ENCODE data around the gene TRPM5.
A peak's percentile ranks its signal among the peaks of the same experiment; 100 is the strongest.

Gene TRPM5

DNA sequence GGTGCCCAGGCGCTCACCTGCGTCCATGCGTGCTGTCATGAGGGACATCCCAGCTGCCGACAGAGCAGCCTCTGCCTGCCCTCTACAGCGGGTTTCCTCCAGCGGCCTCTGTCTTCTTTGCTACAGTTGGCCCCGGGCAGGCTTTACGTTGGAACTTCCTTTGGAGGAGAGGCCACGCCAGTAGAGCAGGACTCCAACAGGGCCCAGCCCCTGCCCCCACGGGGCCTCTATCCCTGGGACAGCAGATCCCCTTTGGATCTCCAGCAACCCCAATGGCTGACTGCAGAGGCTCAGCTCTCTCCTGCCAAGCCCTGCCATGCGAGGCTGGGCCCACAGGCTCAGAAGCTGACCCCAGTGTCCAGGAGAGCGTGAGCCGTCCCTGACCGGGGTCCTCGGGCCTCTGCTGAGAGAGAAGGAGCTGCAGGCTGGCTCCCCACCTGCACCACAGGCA lies 12.1 kb downstream of the TRPM5 start:
- Mint-ChIP-seq H3K9me3 (no peaks in the 10 kb centered on the region), H3K27me3 (no peaks in the 10 kb centered on the region), H3K4me3 (no peak overlapping the region), H3K27ac (no peak overlapping the region), H3K4me1 (no peaks in the 10 kb centered on the region), H3K36me3 (no peaks in the 10 kb centered on the region)
- DNase-seq (ENCODE audit: low spot score in 2 of 2), result no peak
- ATAC-seq (ENCODE audit: low read depth), result no peak

GRCh38 chr11:2431395-2431794 lies 12.9 kb downstream of the TRPM5 start:
- no peaks in the 10 kb centered on the region for H3K4me1 Mint-ChIP-seq
- no peak for DNase-seq (ENCODE audit: low spot score in 2 of 2)
- no peak for ATAC-seq (ENCODE audit: low read depth)
- no peak overlapping the region for H3K4me3 Mint-ChIP-seq
- H3K9me3 Mint-ChIP-seq, result no peaks in the 10 kb centered on the region
- H3K36me3 Mint-ChIP-seq, result no peaks in the 10 kb centered on the region
- no peak overlapping the region for H3K27ac Mint-ChIP-seq
- no peaks in the 10 kb centered on the region for H3K27me3 Mint-ChIP-seq

DNA sequence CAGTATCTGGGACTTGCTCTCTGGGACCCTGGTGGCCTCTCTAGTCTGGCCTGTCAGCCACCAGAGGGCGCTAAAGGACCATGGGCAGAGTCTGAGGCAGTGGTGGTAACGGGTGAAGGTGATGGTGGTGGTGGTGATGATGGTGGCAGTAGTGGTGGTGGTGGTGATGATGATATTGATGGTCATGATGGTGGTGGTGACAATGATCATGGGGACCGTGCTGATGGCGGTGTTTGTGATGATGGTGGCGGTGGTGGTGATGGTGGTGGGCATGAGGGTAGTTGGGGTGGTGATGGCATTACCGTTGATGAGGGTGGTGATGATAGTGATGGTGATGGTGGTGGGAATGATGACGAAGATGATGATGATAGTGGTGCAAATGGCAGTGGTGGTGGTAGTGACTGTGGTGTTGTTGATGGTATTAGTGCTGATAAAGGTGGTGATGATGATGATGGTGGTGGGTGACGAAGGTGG lies 16.0 kb downstream of the TRPM5 start:
- Mint-ChIP-seq H3K4me1 (no peaks in the 10 kb centered on the region), H3K36me3 (no peaks in the 10 kb centered on the region), H3K9me3 (no peaks in the 10 kb centered on the region), H3K27me3 (no peaks in the 10 kb centered on the region), H3K4me3 (no peak overlapping the region), H3K27ac (no peak overlapping the region)
- peak; percentile 87 to 89 for DNase-seq (ENCODE audit: low spot score in 2 of 2)
- peak; percentile 98 for ATAC-seq (ENCODE audit: low read depth)

DNA sequence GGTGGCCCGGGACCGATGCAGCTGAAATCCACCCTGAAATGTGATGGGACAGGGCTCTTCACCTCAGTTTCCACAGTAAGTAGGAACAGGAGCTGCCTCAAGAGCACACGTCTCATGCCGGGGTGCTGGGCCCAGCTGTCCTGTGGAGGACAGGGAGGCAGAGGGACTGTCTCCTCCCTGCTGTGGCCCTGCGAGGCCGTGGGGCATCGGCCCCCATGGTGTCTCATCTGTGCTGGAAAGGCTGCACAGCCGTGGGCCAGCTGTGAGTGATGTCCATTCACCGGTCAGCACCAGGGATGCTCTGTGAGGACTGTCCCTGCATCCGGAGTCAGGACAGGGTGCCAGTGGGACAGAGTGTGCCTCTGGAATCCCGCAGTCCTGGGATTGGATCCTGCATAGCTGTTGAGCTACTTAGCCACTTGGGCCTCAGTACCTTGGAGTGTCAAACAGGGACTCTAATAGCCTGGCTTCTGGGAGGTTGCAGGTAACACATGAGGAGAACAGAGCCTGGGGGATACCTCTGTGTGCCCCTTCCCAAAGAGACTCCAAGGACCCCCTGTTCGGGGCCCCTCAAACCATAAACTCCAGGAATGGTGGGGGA lies 16.5 kb downstream of the TRPM5 start:
- Mint-ChIP-seq H3K36me3 (no peaks in the 10 kb centered on the region), H3K9me3 (no peaks in the 10 kb centered on the region), H3K4me3 (no peak overlapping the region), H3K27ac (no peak overlapping the region), H3K27me3 (peaks cover 3% of the 10 kb centered on the region), H3K4me1 (no peaks in the 10 kb centered on the region)
- DNase-seq (ENCODE audit: low spot score in 2 of 2) (no peak), ATAC-seq (ENCODE audit: low read depth) (peak; percentile 9)

- Mint-ChIP-seq H3K36me3 (no peaks in the 10 kb centered on the region), H3K27ac (no peak overlapping the region), H3K4me1 (no peaks in the 10 kb centered on the region), H3K4me3 (no peak overlapping the region), H3K27me3 (peaks cover 3% of the 10 kb centered on the region), H3K9me3 (no peaks in the 10 kb centered on the region)
- ATAC-seq (ENCODE audit: low read depth) (no peak), DNase-seq (ENCODE audit: low spot score in 2 of 2) (no peak)
Observed at GRCh38 chr11:2426826-2427521, 17.3 kb downstream of the TRPM5 start.

- Mint-ChIP-seq H3K36me3 (no peaks in the 10 kb centered on the region), H3K9me3 (no peaks in the 10 kb centered on the region), H3K27ac (no peak overlapping the region), H3K27me3 (peaks cover 3% of the 10 kb centered on the region), H3K4me3 (no peak overlapping the region), H3K4me1 (no peaks in the 10 kb centered on the region)
- DNase-seq (ENCODE audit: low spot score in 2 of 2), result no peak
- no peak for ATAC-seq (ENCODE audit: low read depth)
Observed at GRCh38 chr11:2426221-2426620, 18.1 kb downstream of the TRPM5 start.

DNA sequence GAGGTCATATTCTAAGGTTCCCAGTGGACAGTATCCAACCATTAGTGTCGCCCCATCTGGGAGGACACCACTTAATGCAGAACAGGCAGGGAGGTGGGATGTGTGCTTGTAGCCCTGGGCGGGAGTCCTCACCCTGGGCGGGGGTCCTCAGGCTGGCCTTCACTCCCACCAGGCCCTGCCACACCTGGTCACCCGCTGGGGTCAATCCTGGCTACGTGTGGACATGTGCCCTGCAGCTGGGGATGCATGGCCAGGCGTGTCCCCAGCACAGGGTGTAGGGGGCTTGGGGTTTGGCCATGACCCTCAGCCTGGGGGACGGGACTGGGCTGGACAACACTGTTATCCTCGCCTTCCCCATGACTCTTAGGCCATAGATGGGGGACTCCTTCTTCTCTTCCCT lies 18.8 kb downstream of the TRPM5 start:
- ATAC-seq (ENCODE audit: low read depth) (no peak), DNase-seq (ENCODE audit: low spot score in 2 of 2) (no peak)
- Mint-ChIP-seq H3K27me3 (peaks cover 3% of the 10 kb centered on the region), H3K4me1 (no peaks in the 10 kb centered on the region), H3K4me3 (no peak overlapping the region), H3K9me3 (no peaks in the 10 kb centered on the region), H3K27ac (no peak overlapping the region), H3K36me3 (no peaks in the 10 kb centered on the region)

GRCh38 chr11:2424811-2425495 lies 19.4 kb downstream of the TRPM5 start:
- Mint-ChIP-seq H3K36me3 (no peaks in the 10 kb centered on the region), H3K9me3 (no peaks in the 10 kb centered on the region), H3K4me3 (no peak overlapping the region), H3K27ac (no peak overlapping the region), H3K27me3 (peaks cover 3% of the 10 kb centered on the region), H3K4me1 (no peaks in the 10 kb centered on the region)
- DNase-seq (ENCODE audit: low spot score in 2 of 2), result no peak
- ATAC-seq (ENCODE audit: low read depth), result no peak

- Mint-ChIP-seq H3K4me3 (no peak overlapping the region), H3K27ac (no peak overlapping the region), H3K4me1 (no peaks in the 10 kb centered on the region), H3K9me3 (no peaks in the 10 kb centered on the region), H3K36me3 (no peaks in the 10 kb centered on the region), H3K27me3 (peaks cover 3% of the 10 kb centered on the region)
- DNase-seq (ENCODE audit: low spot score in 2 of 2) (no peak), ATAC-seq (ENCODE audit: low read depth) (no peak)
Observed at GRCh38 chr11:2423157-2424025, 20.9 kb downstream of the TRPM5 start.

DNA sequence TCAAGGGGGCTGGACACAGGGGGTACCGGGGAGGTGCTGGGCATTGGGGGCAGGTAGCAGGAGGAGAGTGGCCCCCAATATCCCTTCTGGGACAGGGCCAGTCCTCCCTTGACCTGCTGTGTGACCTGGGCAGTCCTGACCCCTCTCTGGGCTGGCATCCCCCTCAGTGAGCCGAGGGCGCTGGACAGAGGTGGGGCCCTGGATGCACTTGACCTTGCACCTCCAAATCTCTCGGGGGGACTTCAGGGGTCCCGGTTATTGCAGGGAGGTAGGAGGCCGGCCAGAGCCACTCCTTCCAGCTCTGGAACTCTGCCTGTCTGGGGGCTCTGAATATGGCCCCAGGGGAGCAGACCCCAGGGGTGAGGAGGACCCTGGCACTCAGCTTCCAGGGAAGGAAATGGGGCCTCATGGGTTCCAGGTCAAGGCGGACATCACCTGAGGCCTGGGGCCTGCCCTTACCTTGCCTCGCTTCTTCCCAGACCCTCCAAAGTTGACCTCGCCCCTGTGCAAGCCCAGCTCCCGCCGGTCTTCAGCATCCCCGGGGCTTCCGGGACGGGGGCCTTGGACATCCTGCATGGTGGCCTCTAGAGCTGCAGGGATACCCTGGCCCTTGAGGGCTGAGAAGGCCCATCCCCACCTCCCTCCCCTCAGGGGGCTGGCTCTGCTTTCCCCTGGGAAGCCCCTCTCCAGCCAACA lies 21.7 kb downstream of the TRPM5 start:
- Mint-ChIP-seq H3K36me3 (no peaks in the 10 kb centered on the region), H3K9me3 (no peaks in the 10 kb centered on the region), H3K4me3 (no peak overlapping the region), H3K4me1 (no peaks in the 10 kb centered on the region), H3K27me3 (peaks cover 3% of the 10 kb centered on the region), H3K27ac (no peak overlapping the region)
- ATAC-seq (ENCODE audit: low read depth) (no peak), DNase-seq (ENCODE audit: low spot score in 2 of 2) (no peak)

GRCh38 chr11:2421996-2422395 lies 22.3 kb downstream of the TRPM5 start:
- no peak overlapping the region for H3K4me3 Mint-ChIP-seq
- ATAC-seq (ENCODE audit: low read depth), result no peak

DNA sequence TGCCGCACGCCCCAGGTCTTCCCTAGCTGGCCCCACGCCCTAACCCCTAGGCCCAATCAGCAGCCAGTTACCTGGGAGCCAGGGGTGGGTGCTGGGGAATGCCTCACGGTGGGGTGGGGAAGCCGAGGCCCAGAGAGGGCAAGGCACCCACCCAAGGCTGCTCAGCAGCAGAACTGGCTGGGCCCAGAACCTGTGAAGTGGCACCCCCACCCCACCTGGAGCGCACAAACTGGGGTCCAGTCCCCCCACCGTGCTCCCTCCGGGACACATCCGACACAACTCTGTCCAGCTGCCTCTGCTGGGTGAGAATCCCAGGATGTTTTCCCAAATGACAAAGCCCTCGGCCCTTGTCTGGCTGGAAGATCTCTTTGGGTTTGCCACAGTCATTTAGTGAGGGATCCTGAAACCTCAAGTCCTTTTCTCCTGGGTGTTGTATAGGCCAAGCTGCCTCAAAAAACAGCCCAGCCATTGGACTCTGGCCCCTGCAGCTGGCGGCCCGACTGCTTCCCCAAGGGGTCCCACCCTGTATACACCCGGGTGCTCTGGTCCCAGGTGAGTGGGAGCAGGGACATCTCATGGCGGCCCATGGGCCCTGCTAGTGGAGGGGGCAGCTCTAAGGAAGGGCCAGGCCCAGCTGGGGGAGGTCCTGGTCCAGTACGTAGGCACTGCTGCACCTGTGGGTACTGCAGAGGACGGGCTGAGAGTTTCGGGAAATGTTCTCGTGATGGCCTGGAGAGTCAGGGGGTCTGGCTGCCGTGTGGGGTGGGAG lies 22.9 kb downstream of the TRPM5 start:
- no peaks in the 10 kb centered on the region for H3K4me1 Mint-ChIP-seq
- no peaks in the 10 kb centered on the region for H3K9me3 Mint-ChIP-seq
- H3K27me3 Mint-ChIP-seq, result peaks cover 3% of the 10 kb centered on the region
- DNase-seq (ENCODE audit: low spot score in 2 of 2), result no peak
- H3K36me3 Mint-ChIP-seq, result no peaks in the 10 kb centered on the region
- H3K4me3 Mint-ChIP-seq, result no peak overlapping the region
- H3K27ac Mint-ChIP-seq, result no peak overlapping the region
- no peak for ATAC-seq (ENCODE audit: low read depth)

More at GRCh38 chr11:2421996-2422395, 22.3 kb downstream of the TRPM5 start:
- H3K9me3 Mint-ChIP-seq, result no peaks in the 10 kb centered on the region
- H3K4me1 Mint-ChIP-seq, result no peaks in the 10 kb centered on the region
- H3K27ac Mint-ChIP-seq, result no peak overlapping the region
- no peak for DNase-seq (ENCODE audit: low spot score in 2 of 2)
- peaks cover 3% of the 10 kb centered on the region for H3K27me3 Mint-ChIP-seq
- no peaks in the 10 kb centered on the region for H3K36me3 Mint-ChIP-seq
